NCI-H2081 (cell line): Measurements from ENCODE around the gene DAGLA.
"Not testable (repeated sequence)": the region's sequence is repeated elsewhere in the genome, so short reads cannot be mapped to it uniquely, and the experiment has no call there.

Source experiments
- DNase-seq, 2 experiments: peaks; one replicate each; lab custom pipeline; 2025; lab: John Stamatoyannopoulos, UW

The DAGLA gene

GRCh38 chr11:61667684-61668305 lies 12.4 kb upstream of the DAGLA start:
- no peak for DNase-seq

GRCh38 chr11:61669417-61669816 lies 10.8 kb upstream of the DAGLA start:
- DNase-seq = no peak

GRCh38 chr11:61670626-61671025 lies 9.6 kb upstream of the DAGLA start:
- no peak for DNase-seq

GRCh38 chr11:61671527-61671926 lies 8.7 kb upstream of the DAGLA start:
- DNase-seq = no peak

GRCh38 chr11:61673946-61674467 lies 6.2 kb upstream of the DAGLA start:
- DNase-seq = not testable (repeated sequence)

GRCh38 chr11:61675826-61676225 lies 4.4 kb upstream of the DAGLA start:
- DNase-seq = no peak

GRCh38 chr11:61679296-61679695 lies 895 bp upstream of the DAGLA start:
- DNase-seq = no peak

GRCh38 chr11:61680622-61681221 lies 531 bp downstream of the DAGLA start:
- DNase-seq = no peak

GRCh38 chr11:61682093-61682732 lies 2.0 kb downstream of the DAGLA start:
- peak; percentile 38 to 70 for DNase-seq

- DNase-seq = no peak
Observed at GRCh38 chr11:61682906-61683675, 2.9 kb downstream of the DAGLA start.

- DNase-seq = peak in 1 of 2 experiments; percentile 68
Observed at GRCh38 chr11:61683961-61684869, 4.0 kb downstream of the DAGLA start.

- DNase-seq = no peak
Observed at GRCh38 chr11:61684870-61685616, 4.9 kb downstream of the DAGLA start.

GRCh38 chr11:61685617-61685967 lies 5.4 kb downstream of the DAGLA start:
- DNase-seq = peak in 1 of 2 experiments; percentile 18

GRCh38 chr11:61686066-61686465 lies 5.9 kb downstream of the DAGLA start:
- no peak for DNase-seq

GRCh38 chr11:61686469-61686868 lies 6.3 kb downstream of the DAGLA start:
- DNase-seq = no peak

- DNase-seq = no peak
Observed at GRCh38 chr11:61687420-61687819, 7.2 kb downstream of the DAGLA start.

- no peak for DNase-seq
Observed at GRCh38 chr11:61688365-61689163, 8.4 kb downstream of the DAGLA start.

GRCh38 chr11:61689164-61689496 lies 8.9 kb downstream of the DAGLA start:
- DNase-seq = no peak

GRCh38 chr11:61690706-61691379 lies 10.7 kb downstream of the DAGLA start:
- DNase-seq = peak; percentile 92 to 97
